SH-SY5Y (cell line): ENCODE results near the gene GPSM1.

Experiments
- GATA2 ChIP-seq: IDR thresholded peaks from 2 replicates; pipeline ENCODE4 v1.6.1; 2011; ENCODE audit warnings: mild to moderate bottlenecking, low read depth, low read length
- GATA3 ChIP-seq: IDR thresholded peaks from 2 replicates; pipeline ENCODE4 v1.6.1; 2011; ENCODE audit warnings: low read depth, mild to moderate bottlenecking, low read length, moderate library complexity

Gene GPSM1

DNA sequence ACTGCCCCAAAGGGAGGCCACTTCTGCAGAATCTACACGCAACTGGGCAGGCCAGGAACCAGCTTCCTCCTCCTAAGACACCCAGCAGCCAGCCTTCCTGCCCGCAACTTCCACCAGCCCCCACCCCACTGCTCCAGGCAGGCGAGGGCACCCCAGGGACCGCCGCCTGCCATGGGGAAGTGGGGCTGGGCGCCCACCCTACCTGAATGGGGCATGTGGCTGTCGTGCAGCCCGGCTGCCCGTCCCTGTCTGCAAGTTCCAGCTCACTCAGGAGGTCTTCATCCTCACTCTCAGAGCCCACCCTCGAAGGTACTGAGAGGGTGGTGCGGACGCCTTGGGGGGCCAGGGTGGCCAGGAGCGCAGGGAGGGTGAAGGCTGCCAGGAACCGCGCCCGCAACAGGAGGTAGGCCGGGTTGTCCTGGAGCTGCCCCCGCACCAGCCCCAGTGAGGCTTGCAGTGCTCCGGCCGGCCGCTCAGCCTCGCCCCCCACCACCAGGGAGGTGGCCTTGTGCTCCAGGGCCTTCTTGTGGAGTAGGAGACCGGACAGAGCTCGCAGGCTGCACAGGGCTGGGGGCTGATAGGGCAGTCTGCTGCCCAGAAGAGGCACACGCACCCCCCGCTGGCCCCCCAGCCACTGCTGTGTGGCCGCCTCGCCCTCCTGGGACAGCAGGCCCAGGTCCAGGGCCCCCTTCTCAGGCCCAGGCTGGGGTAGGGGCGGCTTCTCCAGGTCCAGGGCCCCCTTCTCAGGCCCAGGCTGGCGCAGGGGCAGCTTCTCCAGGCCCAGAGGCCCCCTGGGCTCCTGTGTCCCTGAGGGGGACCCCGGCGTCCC lies 50.2 kb downstream of the GPSM1 start:
- TF ChIP-seq GATA2 (no peak), GATA3 (no peak)

DNA sequence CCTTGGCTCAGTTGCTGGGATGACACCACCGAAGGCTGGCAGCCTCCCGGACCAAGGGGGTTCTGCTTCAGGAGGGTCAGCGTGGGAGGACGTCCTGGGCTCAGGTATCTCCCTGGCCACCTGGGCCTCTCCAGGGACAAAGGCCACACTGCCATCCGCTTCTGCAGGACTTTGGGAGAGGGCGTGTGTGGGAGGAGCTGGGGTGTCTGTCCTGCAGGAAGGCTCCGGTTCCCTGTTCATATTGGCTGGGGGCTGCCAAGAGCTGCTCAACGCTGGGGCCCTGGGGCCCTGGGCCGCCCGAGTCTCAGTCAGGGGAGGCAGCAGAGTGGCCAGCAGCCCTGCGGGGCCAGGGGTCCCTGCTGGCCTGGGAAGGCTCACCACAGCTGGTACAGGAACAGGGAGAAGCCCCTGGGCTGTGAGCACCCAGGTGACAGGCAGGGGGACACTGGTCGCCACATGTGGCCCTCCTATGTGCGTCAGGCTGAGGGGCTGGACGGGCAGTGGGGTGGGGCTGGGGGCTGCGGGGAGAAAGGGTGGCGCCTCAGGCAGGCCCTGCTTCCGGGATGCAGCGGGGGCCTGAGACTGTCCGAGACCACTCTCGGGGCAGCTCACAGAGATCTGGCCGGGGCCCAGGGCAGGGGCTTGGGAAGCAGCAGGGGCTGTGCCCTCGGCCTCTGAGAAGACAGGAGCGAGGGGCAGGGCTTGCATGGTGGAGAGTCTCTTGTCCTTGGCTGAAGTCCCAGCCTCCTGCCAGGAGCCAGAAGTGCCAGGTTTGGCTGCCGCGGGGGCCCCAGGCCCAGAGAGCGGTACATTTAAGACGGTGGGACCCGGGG lies 51.0 kb downstream of the GPSM1 start:
- TF ChIP-seq GATA2 (no peak), GATA3 (no peak)

DNA sequence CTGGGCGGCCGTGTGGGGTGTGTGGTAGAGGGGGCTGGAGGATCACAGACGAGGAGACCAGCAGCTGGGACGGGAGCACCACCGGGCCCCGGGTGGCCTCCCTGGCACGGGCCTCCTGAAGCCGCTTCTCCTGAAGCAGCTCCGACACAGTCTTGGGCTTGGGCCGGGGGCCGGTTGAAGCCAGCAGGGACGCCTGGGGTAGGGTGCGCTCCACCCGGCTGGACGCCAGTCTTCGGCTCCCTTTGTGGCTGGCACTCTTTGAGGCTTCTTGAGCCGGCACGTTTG lies 51.6 kb downstream of the GPSM1 start:
- TF ChIP-seq GATA3 = no peak
- TF ChIP-seq GATA2 = no peak

DNA sequence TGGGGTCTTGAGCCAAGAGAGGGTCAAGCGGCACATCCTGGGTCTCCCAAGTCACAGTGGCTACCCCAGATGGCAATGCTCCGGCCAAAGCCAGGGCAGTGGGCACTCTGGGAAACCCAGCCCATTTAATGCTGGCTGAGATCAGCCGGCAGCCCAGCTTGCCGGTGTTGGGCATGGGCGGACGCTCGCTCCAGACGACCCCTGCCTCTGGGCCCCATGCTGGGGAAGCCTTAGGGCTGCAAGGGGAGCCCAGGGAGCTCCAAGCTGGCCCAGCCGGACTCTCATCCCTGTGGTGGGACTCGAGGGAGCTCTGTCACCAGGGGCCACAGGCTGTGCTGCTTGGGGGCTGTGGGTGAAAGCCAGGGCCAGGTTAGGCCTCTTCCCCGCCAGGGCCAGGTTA lies 52.1 kb downstream of the GPSM1 start:
- no peak for TF ChIP-seq GATA2
- no peak for TF ChIP-seq GATA3

DNA sequence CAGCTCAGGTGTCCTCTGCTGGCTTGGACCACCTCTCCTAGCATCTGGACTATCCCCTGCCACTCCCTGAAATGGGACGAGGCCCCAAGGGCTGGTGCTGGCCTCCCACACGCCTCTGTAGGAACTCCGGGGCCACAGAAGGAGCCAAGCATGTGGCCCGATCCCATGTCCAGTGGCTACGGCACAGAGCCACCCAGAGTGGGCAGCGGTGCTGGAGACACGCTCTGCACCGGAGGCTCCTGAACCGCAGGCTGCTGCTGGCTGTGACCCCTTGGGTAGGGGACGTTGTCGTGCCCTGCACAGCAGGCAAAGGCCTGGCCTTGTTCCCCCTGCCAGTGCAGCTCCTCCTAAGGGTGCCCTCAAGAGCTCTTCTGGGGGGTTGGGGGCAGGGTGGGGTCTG lies 52.6 kb downstream of the GPSM1 start:
- TF ChIP-seq GATA3 = no peak
- no peak for TF ChIP-seq GATA2

DNA sequence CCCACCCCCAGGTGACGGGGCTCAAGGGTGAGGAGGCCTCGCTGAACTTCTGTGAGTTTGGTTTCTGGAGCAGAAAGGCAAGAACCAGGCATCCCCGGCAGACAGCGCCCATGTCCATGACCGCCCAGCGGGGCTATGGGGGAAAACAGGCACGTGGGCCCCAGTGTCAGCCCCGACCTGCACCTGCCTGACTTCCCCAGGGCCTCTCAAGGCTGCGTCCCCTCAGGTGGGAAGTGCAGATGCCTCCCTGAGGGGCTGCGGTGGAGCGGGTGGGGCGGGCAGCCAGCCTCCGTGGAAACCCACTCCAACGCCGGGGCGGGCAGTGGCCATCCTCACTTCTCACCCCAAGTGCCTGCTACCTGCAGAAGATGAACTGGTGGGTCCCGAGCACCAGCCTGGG lies 53.0 kb downstream of the GPSM1 start:
- TF ChIP-seq GATA3 (no peak), GATA2 (no peak)

DNA sequence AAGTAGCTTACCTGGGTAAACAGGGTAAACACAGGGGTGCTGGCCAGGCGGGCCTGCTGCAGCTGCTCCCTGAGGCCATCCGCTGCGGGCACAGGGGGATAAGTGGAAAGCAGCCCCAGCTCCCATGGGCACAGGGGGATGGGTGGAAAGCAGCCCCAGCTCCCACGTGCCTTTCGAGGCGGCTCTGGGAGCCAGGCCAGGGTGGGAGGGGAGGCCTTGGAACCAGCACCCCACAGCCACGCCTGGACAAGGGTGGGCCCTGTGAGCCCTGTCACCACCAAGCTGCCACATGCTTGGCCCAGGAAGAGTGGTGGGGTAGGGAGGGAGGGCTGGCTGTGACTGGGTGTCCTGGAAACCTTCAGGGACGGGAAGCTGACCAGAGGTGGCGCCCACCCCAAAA lies 54.0 kb downstream of the GPSM1 start:
- no peak for TF ChIP-seq GATA2

DNA sequence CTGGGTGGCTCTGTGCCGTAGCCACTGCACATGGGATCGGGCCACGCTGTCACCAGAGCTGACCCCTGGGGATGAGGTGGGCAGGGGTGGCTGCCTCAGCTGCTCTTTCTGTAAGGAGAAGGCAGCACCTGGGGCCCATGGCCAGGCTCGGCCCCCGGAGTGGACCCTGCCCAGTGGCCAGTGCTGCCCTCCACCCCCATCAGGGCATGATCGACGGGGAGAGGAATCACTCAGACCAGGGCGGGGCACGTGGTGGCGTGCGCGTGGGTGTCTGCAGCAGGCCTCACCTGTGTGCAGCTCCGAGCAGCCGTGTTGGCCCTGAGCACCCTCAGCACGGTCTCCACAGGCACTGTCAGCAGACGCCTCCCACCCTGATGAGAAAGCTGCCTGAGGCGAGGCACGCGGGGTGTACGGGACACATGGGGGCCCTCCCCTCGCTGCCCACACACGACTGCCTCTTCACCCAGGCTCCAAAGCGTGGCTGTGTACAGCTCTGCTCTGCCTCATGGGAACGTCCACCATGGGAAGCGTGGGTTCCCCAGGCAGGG lies 54.7 kb downstream of the GPSM1 start:
- no peak for TF ChIP-seq GATA2
- TF ChIP-seq GATA3 = no peak

DNA sequence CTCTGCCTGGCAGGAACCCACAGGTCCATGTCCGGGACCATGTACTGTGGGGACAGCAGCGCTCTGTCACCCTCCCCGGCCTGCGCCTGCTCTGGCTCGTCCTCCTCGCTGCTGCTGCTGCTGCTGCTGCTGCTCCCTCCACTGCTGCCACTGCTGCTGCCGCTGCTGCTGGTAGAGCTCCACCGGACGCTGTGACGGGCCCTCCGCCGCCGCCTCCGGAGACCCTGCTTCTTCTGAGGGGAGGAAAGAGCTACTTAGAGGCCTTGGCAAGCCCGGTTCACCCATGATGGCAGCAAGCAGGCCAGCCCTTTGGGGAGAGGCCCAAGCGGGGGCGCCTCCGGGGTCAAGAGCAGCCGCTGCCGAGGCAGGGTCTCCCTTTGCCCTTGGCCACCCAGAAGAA lies 56.1 kb downstream of the GPSM1 start:
- TF ChIP-seq GATA3 = no peak
- TF ChIP-seq GATA2 = no peak

DNA sequence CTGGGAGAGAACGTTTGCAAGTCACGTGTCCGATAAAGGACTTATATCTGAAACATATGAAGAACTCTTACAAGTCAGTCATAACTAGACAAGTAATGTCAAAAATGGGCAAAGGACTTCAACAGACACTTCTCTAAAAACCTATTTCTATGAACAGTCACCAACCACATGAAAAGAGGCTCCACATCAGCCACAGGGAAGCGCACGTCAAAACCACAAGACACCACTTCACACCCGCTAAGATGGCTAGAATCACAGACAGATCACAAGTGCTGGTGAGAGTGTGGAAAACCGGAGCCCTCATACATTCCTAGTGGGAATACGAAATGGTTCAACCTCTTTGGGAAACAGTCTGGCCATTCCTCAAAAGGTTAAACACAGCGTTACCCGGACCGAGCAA lies 57.7 kb downstream of the GPSM1 start:
- no peak for TF ChIP-seq GATA2
- no peak for TF ChIP-seq GATA3

DNA sequence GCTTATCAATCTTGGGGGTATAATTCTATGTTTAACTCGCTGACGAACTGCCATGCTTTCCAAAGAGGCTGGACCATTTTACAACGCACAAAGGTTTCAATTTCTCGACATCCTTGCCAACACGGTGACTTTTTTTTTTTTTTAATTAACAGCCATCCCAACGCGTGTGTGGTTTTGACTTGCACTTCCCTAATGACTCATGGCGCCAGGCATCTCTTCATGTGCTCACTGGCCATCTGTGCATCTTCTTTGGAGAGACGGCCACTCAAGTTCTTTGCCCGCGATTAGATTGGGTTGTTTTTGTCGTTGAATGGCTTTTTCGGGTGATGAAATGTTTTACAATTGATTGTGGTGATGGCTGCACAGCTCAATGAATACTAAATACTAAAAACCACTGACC lies 58.7 kb downstream of the GPSM1 start:
- TF ChIP-seq GATA3 (no peak), GATA2 (no peak)

DNA sequence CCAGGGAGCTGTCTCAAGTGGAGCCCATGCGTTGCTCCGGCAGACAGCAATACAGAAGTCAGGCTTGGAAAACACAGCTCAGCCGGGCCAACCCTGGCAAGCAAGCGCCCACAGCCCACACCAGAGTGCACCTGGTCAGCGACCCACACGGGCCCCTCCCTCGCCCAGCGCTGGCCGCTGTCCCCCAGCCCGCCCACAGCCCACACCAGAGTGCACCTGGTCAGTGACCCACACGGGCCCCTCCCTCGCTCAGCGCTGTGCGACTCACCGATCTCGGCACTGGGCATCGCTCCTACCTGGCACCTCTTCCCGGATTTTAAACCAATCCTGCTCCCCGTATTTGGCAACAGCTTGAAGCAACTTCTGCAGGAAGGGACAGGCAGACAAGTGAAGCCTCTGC lies 59.9 kb downstream of the GPSM1 start:
- TF ChIP-seq GATA2 (no peak), GATA3 (no peak)

DNA sequence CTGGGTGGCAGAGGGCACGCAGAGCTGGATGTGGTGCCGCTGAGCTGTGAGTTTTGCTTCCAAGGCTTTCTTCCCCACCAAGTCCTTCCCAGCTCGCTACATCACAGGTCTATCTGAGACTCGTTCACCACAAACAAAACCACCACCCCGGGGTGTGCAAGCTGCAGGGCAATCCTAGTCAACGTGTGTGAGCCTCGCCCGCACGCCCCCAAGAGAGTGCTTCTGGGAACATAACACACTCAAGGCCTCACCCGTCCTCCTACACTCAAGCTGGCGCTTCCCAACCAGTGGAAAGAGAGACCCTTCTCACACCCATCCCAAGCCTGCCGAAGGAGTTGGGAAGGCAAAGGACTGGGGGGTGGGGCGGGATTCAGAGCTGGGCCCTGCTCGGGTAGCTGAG lies 62.1 kb downstream of the GPSM1 start:
- TF ChIP-seq GATA3 (no peak), GATA2 (no peak)

DNA sequence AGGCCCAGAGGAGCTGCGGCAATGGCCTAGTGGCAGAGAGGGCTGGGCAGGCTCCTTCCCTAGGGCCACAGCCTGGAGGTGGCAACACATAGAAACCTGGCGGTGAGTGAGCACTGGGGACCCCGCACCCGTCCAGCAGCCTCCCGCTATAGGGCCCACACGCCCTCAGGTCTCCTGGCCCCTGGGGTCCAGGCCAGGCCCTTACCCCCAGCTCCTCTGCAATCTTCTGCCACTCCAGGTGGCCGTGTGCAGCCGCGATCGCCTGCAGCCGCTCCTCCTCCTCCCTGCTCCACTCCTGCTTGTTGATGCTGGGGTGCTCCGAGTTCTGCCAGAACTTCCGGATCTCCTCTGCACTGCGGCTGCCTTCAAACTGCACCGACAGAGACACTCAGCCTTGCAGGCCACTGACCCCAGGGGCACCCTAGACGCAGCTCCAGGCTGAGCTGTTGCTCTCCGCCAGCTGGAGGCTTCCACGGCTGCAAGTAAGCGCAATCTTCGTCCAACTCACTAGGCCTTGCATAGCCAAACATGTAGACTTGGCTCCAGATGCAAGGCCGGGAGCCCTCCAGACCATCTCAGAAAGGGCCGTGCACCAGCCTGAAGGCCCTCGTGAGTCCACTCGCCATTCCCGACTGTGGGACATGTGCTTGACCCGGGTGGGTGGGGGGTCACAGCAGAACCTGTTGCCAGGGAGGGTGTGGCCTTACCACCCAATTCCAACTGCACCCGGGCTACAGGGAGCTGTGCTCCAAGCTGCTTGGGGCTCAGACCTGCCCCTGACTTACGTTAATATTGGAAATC lies 64.6 kb downstream of the GPSM1 start:
- no peak for TF ChIP-seq GATA3
- TF ChIP-seq GATA2 = no peak

DNA sequence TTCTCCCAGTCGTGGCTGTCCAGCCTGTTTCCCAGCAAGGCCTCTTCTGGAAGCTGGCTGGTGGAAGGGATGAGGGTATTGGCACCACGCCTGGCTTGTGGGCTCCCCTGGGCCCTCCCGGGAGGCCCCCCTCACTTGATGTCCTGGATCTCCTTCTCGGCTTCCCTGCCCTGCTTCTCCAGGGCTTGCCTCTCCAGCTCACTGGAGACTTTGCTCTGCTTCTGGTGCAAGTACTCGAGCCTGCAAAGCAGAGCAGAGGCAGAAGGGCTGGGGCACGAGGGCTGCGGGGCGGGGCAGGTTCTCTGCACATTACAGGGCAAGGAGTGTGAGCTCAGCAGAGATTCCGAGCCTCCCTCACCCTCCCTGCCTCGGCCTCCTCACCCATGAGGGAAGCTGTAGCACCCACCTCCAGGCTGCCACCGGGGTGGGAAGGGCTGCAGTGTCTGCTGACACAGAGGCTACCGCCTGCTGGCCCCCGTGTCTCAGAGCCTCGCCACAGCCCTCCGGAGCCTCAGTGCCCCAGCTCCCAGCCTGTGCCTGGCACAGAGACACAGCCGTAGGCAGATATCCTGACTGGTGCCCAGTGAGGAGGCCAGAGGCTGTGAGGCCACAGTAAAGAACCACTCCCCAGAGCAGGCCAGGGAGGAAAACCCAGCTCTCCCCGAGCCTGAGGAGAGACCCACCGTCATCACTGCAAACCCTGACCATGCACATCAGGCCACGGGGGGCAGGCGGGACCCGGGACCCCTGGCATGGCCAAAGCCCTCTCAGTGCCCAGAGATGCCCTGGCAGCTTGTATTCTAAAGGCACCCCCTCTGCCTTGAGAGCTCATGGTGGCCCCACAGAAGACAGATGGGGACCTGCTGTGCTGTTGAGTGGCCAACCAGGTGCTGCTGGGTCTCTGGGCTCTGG lies 65.5 kb downstream of the GPSM1 start:
- no peak for TF ChIP-seq GATA3
- no peak for TF ChIP-seq GATA2
